Measurements from ENCODE around the gene IFI44. TPM values are rescaled to one million over a fixed set of nuclear protein-coding genes. Genes with fewer than 3 reads are reported as not detected.

Gene IFI44
- total and polyA plus RNA-seq, 2 of the 8 experiments (the other 6 are each of a cell fraction or from before 2014, with no cell fraction given), result not detected

DNA sequence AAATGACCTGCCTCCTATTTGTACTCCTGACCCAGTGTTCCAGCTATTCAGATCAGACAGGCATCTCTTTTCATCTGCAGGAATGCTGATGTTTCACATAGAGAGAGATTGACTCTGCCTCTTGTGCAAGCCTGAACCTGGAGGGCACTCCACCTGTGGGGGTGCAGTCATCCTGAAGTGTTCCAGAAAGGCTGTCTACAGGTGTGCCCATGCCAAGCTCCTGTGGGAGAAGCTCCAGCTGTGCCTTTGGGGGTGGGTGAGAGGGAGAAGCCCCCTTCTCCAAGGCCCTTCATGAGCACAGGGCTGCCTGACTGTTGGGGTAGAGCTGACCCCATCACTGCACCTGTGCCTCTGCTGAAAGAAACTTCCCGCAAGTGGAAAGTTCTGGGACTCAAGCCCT, 22.8 kb downstream of the IFI44 start:
- Histone ChIP-seq H3K23ac (ENCODE audit: insufficient read length) (no peak overlapping the region), H2BK20ac (ENCODE audit: low read length) (no peak overlapping the region), H3K23me2 (ENCODE audit: low read depth, low read length) (no peaks in the 10 kb centered on the region), H2BK15ac (ENCODE audit: low read length) (no peak overlapping the region), H3K18ac (ENCODE audit: extremely low read depth, low read length) (no peak overlapping the region), H2AFZ (ENCODE audit: low read length) (no peak overlapping the region), H3K9me3 (ENCODE audit: insufficient read depth in 2 of 2, low read depth in 1 of 2, low read length in 1 of 2) (no peaks in the 10 kb centered on the region), H3K36me3 (ENCODE audit: control insufficient read depth in 2 of 4, insufficient read depth in 4 of 4, low read length in 3 of 4) (no peaks in the 10 kb centered on the region), H2BK120ac (replicated peaks; ENCODE audit: low read depth, low read length) (no peak overlapping the region), H4K91ac (replicated peaks; ENCODE audit: insufficient read length, low read length) (no peak overlapping the region), H3K27ac (ENCODE audit: low read depth, low read length) (no peak overlapping the region), H3K4me2 (ENCODE audit: insufficient read depth in 1 of 2, low read depth in 2 of 2, low read length in 2 of 2) (no peak overlapping the region), H2BK5ac (ENCODE audit: low read depth, low read length) (no peak overlapping the region), H3K79me2 (ENCODE audit: control insufficient read depth in 1 of 2, insufficient read depth in 2 of 2, low read length in 2 of 2) (no peaks in the 10 kb centered on the region), H3K79me1 (ENCODE audit: low read depth, low read length) (no peaks in the 10 kb centered on the region), H3K9ac (replicated peaks in 1 of 4; ENCODE audit: extremely low read depth in 1 of 4, low read depth in 3 of 4, low read length in 3 of 4) (no peak overlapping the region), H3K4me1 (replicated peaks in 1 of 4; ENCODE audit: control insufficient read depth in 3 of 4, insufficient read depth in 4 of 4, low read length in 3 of 4) (no peaks in the 10 kb centered on the region), H4K20me1 (replicated peaks in 1 of 2; ENCODE audit: control insufficient read depth in 1 of 2, insufficient read depth in 2 of 2, low read length in 2 of 2) (no peaks in the 10 kb centered on the region), H3K27me3 (replicated peaks in 1 of 4; ENCODE audit: control insufficient read depth in 3 of 4, extremely low read depth in 1 of 4, insufficient read depth in 3 of 4, low read length in 3 of 4) (no peaks in the 10 kb centered on the region), H3K4me3 (ENCODE audit: extremely low read depth in 1 of 4, insufficient read depth in 2 of 4, low read depth in 3 of 4, low read length in 4 of 4) (no peak overlapping the region), H3K56ac (replicated peaks; ENCODE audit: insufficient read length, low read depth, low read length) (no peak overlapping the region), H4K8ac (ENCODE audit: extremely low read depth, insufficient read depth, low read length) (no peak overlapping the region), H2BK12ac (ENCODE audit: low read depth, low read length) (no peak overlapping the region), H4K5ac (ENCODE audit: insufficient read length, low read depth, low read length) (no peak overlapping the region), H2AK5ac (ENCODE audit: low read depth, low read length) (no peak overlapping the region), H3K4ac (replicated peaks; ENCODE audit: insufficient read length, low read depth, low read length) (no peak overlapping the region), H3K14ac (ENCODE audit: insufficient read length) (no peak overlapping the region)
- no peak for DNase-seq (ENCODE audit: low read depth in 1 of 2, low spot score in 2 of 2)
- WGBS, 2 experiments (ENCODE audit: extremely low coverage in 1 of 2, insufficient coverage in 1 of 2, insufficient read length in 1 of 2, insufficient replicate concordance in 2 of 2, low coverage in 1 of 2, low lambda C conversion rate in 2 of 2, missing lambda C conversion rate in 1 of 2), result 86% methylated on average over 1 of the region's 1 CpG; no CpG with 5 or more reads in 1 of the 2 experiments
- no peak for FAIRE-seq
- ChIA-PET POLR2A (ENCODE audit: partially characterized antibody) (no interaction called here), CTCF (ENCODE audit: partially characterized antibody) (interaction anchor here (0.6 to 4.8 kb wide), 17 partner anchors 10 to 541 kb away, joined by 3 to 31 read pairs (median 4); no protein-coding TSS in a partner anchor)
